H1 (cell line): Measurements from ENCODE around the gene BTBD7. TPM values are rescaled to one million over a fixed set of nuclear protein-coding genes. Genes with fewer than 3 reads are reported as not detected.

Experiments used
- BACH1 ChIP-seq: IDR thresholded peaks from 2 replicates; pipeline ENCODE4 v1.6.1; 2012; ENCODE audit warnings: low read length, improper control_type of control experiment
- CHD7 ChIP-seq: fragments of 300-600 bp; sonication (generic); IDR thresholded peaks from 2 replicates; pipeline ENCODE4 v1.7.1; 2012; ENCODE audit warnings: low read length, moderate library complexity, mild to moderate bottlenecking, inconsistent platforms; ENCODE audit not compliant: insufficient replicate concordance
- FOSL1 ChIP-seq: IDR thresholded peaks from 2 replicates; pipeline ENCODE4 v1.6.1; 2011; ENCODE audit warnings: mild to moderate bottlenecking, low read depth, low read length, moderate library complexity; ENCODE audit not compliant: insufficient read depth
- GTF2F1 ChIP-seq: IDR thresholded peaks from 2 replicates; pipeline ENCODE4 v1.6.1; 2012; ENCODE audit warnings: low read depth, low read length, improper control_type of control experiment, borderline replicate concordance
- NRF1 ChIP-seq: IDR thresholded peaks from 2 replicates; pipeline ENCODE4 v1.6.1; 2011; ENCODE audit warnings: mild to moderate bottlenecking, low read depth, low read length, improper control_type of control experiment
- SP1 ChIP-seq: IDR thresholded peaks from 2 replicates; pipeline ENCODE4 v1.6.1; 2011; ENCODE audit warnings: low read depth, low read length
- SP4 ChIP-seq: IDR thresholded peaks from 2 replicates; pipeline ENCODE4 v1.6.1; 2012; ENCODE audit warnings: low read length, inconsistent platforms
- YY1 ChIP-seq: IDR thresholded peaks from 2 replicates; pipeline ENCODE4 v1.6.1; 2011; ENCODE audit warnings: low read depth, mild to moderate bottlenecking, low read length
- polyA plus RNA-seq, 7 experiments: library from polyadenylated mRNA; depleted of rRNA in 3 of 7; stranded (reverse) in 5 of 7; unstranded in 2 of 7; fragments of >200 nt in 5 of 7; fragments of 200-250 nt in 2 of 7; gene quantifications; 1 replicate in 5 of 7; 2 replicates in 1 of 7; 4 replicates in 1 of 7; pipeline versions ENCODE4 v1.2.1 to v1.2.3, GENCODE V29; 2011 to 2013; ENCODE audit warnings: missing spikeins in 2 of 7, mixed read lengths in 2 of 7
- total RNA-seq: library from RNA; stranded (reverse); fragmentation: NEBNext Ultra II Directional; extraction: Animal tissue kit (Norgen Biotek cat#: 25700); gene quantifications from 2 replicates; pipeline ENCODE4 v1.2.1, GENCODE V29; 2021

Gene BTBD7
- total and polyA plus RNA-seq, 2 of the 8 experiments (the other 6 are each of a cell fraction or from before 2014, with no cell fraction given), result 12.1 to 46.1 TPM

GRCh38 chr14:93329965-93330608 is 2.7 kb downstream of the BTBD7 start (continued):
- TF ChIP-seq CHD7 (no peak), FOSL1 (no peak), GTF2F1 (no peak), SP1 (no peak), YY1 (no peak), NRF1 (no peak), SP4 (no peak), BACH1 (no peak)
